Hepatocyte (in vitro differentiated cells): ENCODE data around the gene RBM4B. TPM values are rescaled to one million over a fixed set of nuclear protein-coding genes. Genes with fewer than 3 reads are reported as not detected.

ENCODE experiments used
- DNase-seq: peaks from one replicate; pipeline ENCODE4 v3.0.0-alpha.2; 2016; ENCODE audit warnings: low spot score
- H2AFZ ChIP-seq: fragments of 200-600 bp; sonication (generic); 2 replicates; pipeline ENCODE4 v1.6.0; 2016; ENCODE audit warnings: antibody characterized with exemption, mild to moderate bottlenecking
- H3K27ac ChIP-seq: fragments of 200-600 bp; sonication (generic); 2 replicates; pipeline ENCODE4 v1.5.1; 2016; ENCODE audit warnings: mild to moderate bottlenecking
- H3K27me3 ChIP-seq: fragments of 200-600 bp; sonication (generic); 2 replicates; pipeline ENCODE4 v1.6.1; 2016
- H3K36me3 ChIP-seq: fragments of 200-600 bp; sonication (generic); replicated peaks from 2 replicates; pipeline ENCODE4 v1.5.1; 2016; ENCODE audit warnings: low read depth; ENCODE audit not compliant: insufficient read depth
- H3K4me1 ChIP-seq: fragments of 200-600 bp; sonication (generic); 2 replicates; pipeline ENCODE4 v1.5.1; 2016; ENCODE audit warnings: mild to moderate bottlenecking, moderate library complexity; ENCODE audit not compliant: insufficient read depth
- H3K4me2 ChIP-seq: fragments of 200-600 bp; sonication (generic); 2 replicates; pipeline ENCODE4 v1.6.0; 2016
- H3K4me3 ChIP-seq: fragments of 200-600 bp; sonication (generic); 2 replicates; pipeline ENCODE4 v1.5.1; 2016; ENCODE audit warnings: mild to moderate bottlenecking
- H3K79me2 ChIP-seq: fragments of 200-600 bp; sonication (generic); 2 replicates; pipeline ENCODE4 v1.6.0; 2017; ENCODE audit warnings: mild to moderate bottlenecking
- H3K9me2 ChIP-seq: fragments of 200-600 bp; sonication (generic); replicated peaks from 2 replicates; pipeline ENCODE4 v1.6.0; 2017; ENCODE audit warnings: mild to moderate bottlenecking; ENCODE audit not compliant: insufficient read depth
- H3K9me3 ChIP-seq: fragments of 200-600 bp; sonication (generic); 2 replicates; pipeline ENCODE4 v1.5.1; 2016; ENCODE audit warnings: low read depth, mild to moderate bottlenecking
- H4K20me1 ChIP-seq: fragments of 200-600 bp; sonication (generic); 2 replicates; pipeline ENCODE4 v1.6.0; 2016; ENCODE audit warnings: mild to moderate bottlenecking; ENCODE audit not compliant: insufficient read depth, poor library complexity, severe bottlenecking
- EZH2 ChIP-seq: fragments of 200-600 bp; sonication (generic); IDR thresholded peaks from 2 replicates; pipeline ENCODE4 v1.6.1; 2016; ENCODE audit warnings: antibody characterized with exemption, mild to moderate bottlenecking, borderline replicate concordance
- EZH2phosphoT487 ChIP-seq: fragments of 200-600 bp; sonication (generic); IDR thresholded peaks from one replicate; pipeline ENCODE4 v1.6.1; 2018; ENCODE audit warnings: antibody characterized with exemption, mild to moderate bottlenecking, low read depth, moderate library complexity; ENCODE audit not compliant: unreplicated experiment, severe bottlenecking
- WGBS: methylation state at CpG from one replicate; pipeline ENCODE4 v1.1.6; 2016; ENCODE audit warnings: low lambda C conversion rate; ENCODE audit errors: missing lambda C conversion rate; 5-methylcytosine and 5-hydroxymethylcytosine counted together
- polyA plus RNA-seq: library from polyadenylated mRNA; unstranded; fragments of >200 nt; fragmentation: Nextera tagmentation; extraction: Ambion mirVana; gene quantifications from 2 replicates; pipeline ENCODE4 v1.2.1, GENCODE V29; 2016
- total RNA-seq: library from RNA; depleted of rRNA; stranded (reverse); fragments of >200 nt; gene quantifications from 2 replicates; pipeline ENCODE4 v1.2.3, GENCODE V29; 2014
- TF ChIP-seq, protein P1 (sequence below): fragments of 200-600 bp; sonication (generic); IDR thresholded peaks from 2 replicates; pipeline ENCODE4 v1.5.1; 2016; ENCODE audit warnings: antibody characterized with exemption, mild to moderate bottlenecking; ENCODE audit not compliant: poor library complexity

RBM4B gene
- total and polyA plus RNA-seq, 2 experiments from 2014 or later: 25.7 to 33.4 TPM

DNA sequence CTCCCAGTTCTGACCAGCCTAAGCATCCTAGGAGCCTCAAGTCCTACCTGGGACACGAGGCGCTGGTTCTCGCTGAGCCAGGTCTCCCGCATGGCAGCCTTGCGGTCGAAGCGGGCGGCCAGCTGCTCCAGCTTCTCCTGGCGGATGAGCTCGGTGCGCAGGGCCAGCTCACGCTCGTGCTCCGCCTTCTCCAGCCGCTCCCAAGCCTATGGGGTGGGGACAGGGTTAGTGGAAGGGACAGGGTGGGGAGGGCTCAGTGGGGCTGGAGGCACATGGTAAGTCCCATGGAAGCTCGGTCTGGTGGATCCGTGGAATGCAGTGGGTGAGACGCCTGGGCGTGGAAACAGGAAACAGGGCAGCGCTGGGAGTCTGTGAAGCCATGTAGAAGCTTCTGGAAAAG is 30.4 kb upstream of the RBM4B start:
- no peaks in the 10 kb centered on the region for H3K79me2 ChIP-seq
- DNase-seq: no peak
- TF ChIP-seq, protein P1, sequence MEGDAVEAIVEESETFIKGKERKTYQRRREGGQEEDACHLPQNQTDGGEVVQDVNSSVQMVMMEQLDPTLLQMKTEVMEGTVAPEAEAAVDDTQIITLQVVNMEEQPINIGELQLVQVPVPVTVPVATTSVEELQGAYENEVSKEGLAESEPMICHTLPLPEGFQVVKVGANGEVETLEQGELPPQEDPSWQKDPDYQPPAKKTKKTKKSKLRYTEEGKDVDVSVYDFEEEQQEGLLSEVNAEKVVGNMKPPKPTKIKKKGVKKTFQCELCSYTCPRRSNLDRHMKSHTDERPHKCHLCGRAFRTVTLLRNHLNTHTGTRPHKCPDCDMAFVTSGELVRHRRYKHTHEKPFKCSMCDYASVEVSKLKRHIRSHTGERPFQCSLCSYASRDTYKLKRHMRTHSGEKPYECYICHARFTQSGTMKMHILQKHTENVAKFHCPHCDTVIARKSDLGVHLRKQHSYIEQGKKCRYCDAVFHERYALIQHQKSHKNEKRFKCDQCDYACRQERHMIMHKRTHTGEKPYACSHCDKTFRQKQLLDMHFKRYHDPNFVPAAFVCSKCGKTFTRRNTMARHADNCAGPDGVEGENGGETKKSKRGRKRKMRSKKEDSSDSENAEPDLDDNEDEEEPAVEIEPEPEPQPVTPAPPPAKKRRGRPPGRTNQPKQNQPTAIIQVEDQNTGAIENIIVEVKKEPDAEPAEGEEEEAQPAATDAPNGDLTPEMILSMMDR: no peak
- TF ChIP-seq EZH2phosphoT487 (no peak), EZH2 (no peak)
- no peak overlapping the region for H3K4me3 ChIP-seq
- WGBS: 96% methylated on average over 18 of the region's 20 CpGs
- no peaks in the 10 kb centered on the region for H3K27me3 ChIP-seq
- no peaks in the 10 kb centered on the region for H4K20me1 ChIP-seq
- no peak overlapping the region for H3K27ac ChIP-seq
- no peaks in the 10 kb centered on the region for H3K9me3 ChIP-seq
- H3K36me3 ChIP-seq: no peaks in the 10 kb centered on the region
- H3K9me2 ChIP-seq: no peaks in the 10 kb centered on the region
- H3K4me2 ChIP-seq: no peak overlapping the region
- no peak overlapping the region for H2AFZ ChIP-seq
- H3K4me1 ChIP-seq: no peaks in the 10 kb centered on the region

GRCh38 chr11:66707486-66707885 is 29.8 kb upstream of the RBM4B start:
- 97% methylated on average over 25 of the region's 26 CpGs for WGBS
- TF ChIP-seq EZH2phosphoT487: no peak
- no peak for TF ChIP-seq EZH2
- TF ChIP-seq, protein P1: no peak
- no peak overlapping the region for H3K27ac ChIP-seq

DNA sequence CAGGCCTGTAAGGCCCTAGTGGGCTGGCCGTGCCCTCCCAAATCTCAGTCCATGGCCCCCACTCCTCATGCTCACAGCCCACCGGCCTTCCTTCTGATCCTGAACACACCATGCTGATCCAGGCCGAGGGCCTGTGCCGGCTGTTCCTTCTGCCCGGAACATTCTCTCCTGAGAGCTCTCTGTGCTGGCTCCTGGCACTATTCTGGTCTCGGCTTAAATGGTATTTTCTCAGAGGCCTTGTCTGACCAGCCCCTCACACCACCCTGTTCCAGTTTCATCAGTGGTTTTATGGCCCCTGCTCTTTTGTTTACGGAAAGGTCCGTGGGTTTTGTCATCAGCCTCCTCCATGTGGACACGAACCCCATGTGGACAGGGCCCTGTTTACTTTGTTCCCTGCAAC is 29.3 kb upstream of the RBM4B start:
- DNase-seq: no peak
- Histone ChIP-seq H3K9me2 (no peaks in the 10 kb centered on the region), H3K79me2 (no peaks in the 10 kb centered on the region), H2AFZ (no peak overlapping the region), H3K9me3 (no peaks in the 10 kb centered on the region), H3K4me1 (no peaks in the 10 kb centered on the region), H3K4me3 (no peak overlapping the region), H3K27ac (no peak overlapping the region), H3K27me3 (no peaks in the 10 kb centered on the region), H3K4me2 (no peak overlapping the region), H3K36me3 (no peaks in the 10 kb centered on the region), H4K20me1 (no peaks in the 10 kb centered on the region)
- WGBS: 86% methylated on average over 9 of the region's 9 CpGs
- TF ChIP-seq, protein P1: no peak
- TF ChIP-seq EZH2 (no peak), EZH2phosphoT487 (no peak)

More at GRCh38 chr11:66707486-66707885, 29.8 kb upstream of the RBM4B start:
- Histone ChIP-seq H3K9me2 (no peaks in the 10 kb centered on the region), H3K9me3 (no peaks in the 10 kb centered on the region), H3K27me3 (no peaks in the 10 kb centered on the region), H3K4me2 (no peak overlapping the region), H3K79me2 (no peaks in the 10 kb centered on the region), H4K20me1 (no peaks in the 10 kb centered on the region), H3K4me1 (no peaks in the 10 kb centered on the region), H2AFZ (no peak overlapping the region), H3K4me3 (no peak overlapping the region), H3K36me3 (no peaks in the 10 kb centered on the region)
- no peak for DNase-seq
